Measurements from ENCODE around the gene ANKRD34A. TPM values are rescaled to one million over a fixed set of nuclear protein-coding genes. Genes with fewer than 3 reads are reported as not detected.
A peak's percentile ranks its signal among the peaks of the same experiment; 100 is the strongest.

The ANKRD34A gene
- total RNA-seq, 1 donor from 2014 or later, result 1.7 TPM

GRCh38 chr1:145997016-145997717 lies 32.8 kb upstream of the ANKRD34A start:
- Histone ChIP-seq H3K27me3 (no peaks in the 10 kb centered on the region), H3K9me3 (no peaks in the 10 kb centered on the region), H3K4me1 (peaks cover 64% of the 10 kb centered on the region), H3K4me3 (peak overlapping the region; percentile 83 to 89), H3K27ac (peak overlapping the region; percentile 96), H3K36me3 (peaks cover 19 to 37% of the 10 kb centered on the region in 2 donors)
- TF ChIP-seq CTCF (IDR thresholded peaks at IDR 0.05) (no peak), POLR2A (IDR thresholded peaks at IDR 0.05) (peak in 1 of 2 donors; percentile 62), POLR2AphosphoS5 (IDR thresholded peaks at IDR 0.05; ENCODE audit: insufficient read depth in 1 of 2, low read depth in 1 of 2) (peak in 1 of 2 donors; percentile 65)
- DNase-seq (ENCODE audit: extremely low spot score in 2 of 2), result no peak
- intact Hi-C loops (cut with DNase I), result loop anchor here (2.0 to 5.0 kb wide), 2 partner anchors 18 to 40 kb away; no protein-coding TSS in a partner anchor

- no peaks in the 10 kb centered on the region for H3K27me3 ChIP-seq
- peaks cover 19 to 40% of the 10 kb centered on the region in 2 donors for H3K36me3 ChIP-seq
- peak; percentile 99 to 100 for DNase-seq (ENCODE audit: extremely low spot score in 2 of 2)
- intact Hi-C loops (cut with DNase I), result loop anchor here (2.0 to 5.0 kb wide), 2 partner anchors 18 to 41 kb away; no protein-coding TSS in a partner anchor
- H3K4me3 ChIP-seq, result peak within 1 kb of the TSS; percentile 83 to 89
- TF ChIP-seq POLR2A (IDR thresholded peaks at IDR 0.05), result peak in 1 of 2 donors; percentile 94
- peak; percentile 99 to 100 for TF ChIP-seq POLR2AphosphoS5 (IDR thresholded peaks at IDR 0.05; ENCODE audit: insufficient read depth in 1 of 2, low read depth in 1 of 2)
- no peak for TF ChIP-seq CTCF (IDR thresholded peaks at IDR 0.05)
- peaks cover 63% of the 10 kb centered on the region for H3K4me1 ChIP-seq
- H3K9me3 ChIP-seq, result no peaks in the 10 kb centered on the region
- H3K27ac ChIP-seq, result peak within 1 kb of the TSS; percentile 96
Measured at GRCh38 chr1:145996433-145997015, 32.1 kb upstream of the ANKRD34A start, which contains the start of gene TXNIP. Gene TXNIP, minus strand, starts transcription at chr1:145996579. Its CDS starts 313 bp downstream, at chr1:145996266.

GRCh38 chr1:145995964-145996432 lies 31.6 kb upstream of the ANKRD34A start:
- DNase-seq (ENCODE audit: extremely low spot score in 2 of 2), result no peak

GRCh38 chr1:145995148-145995881 lies 30.9 kb upstream of the ANKRD34A start:
- intact Hi-C loops (cut with DNase I), result loop anchor here (5.0 kb wide), 1 partner anchor 42 kb away; no protein-coding TSS in a partner anchor
- H3K4me1 ChIP-seq, result peaks cover 52% of the 10 kb centered on the region
- no peak for DNase-seq (ENCODE audit: extremely low spot score in 2 of 2)

More at GRCh38 chr1:145995964-145996432, 31.6 kb upstream of the ANKRD34A start:
- TF ChIP-seq CTCF (IDR thresholded peaks at IDR 0.05) (no peak), POLR2A (IDR thresholded peaks at IDR 0.05) (no peak), POLR2AphosphoS5 (IDR thresholded peaks at IDR 0.05; ENCODE audit: insufficient read depth in 1 of 2, low read depth in 1 of 2) (no peak)
- Histone ChIP-seq H3K27ac (peak overlapping the region; percentile 96), H3K36me3 (peaks cover 19 to 40% of the 10 kb centered on the region in 2 donors), H3K4me3 (peak overlapping the region; percentile 83 to 89), H3K4me1 (peaks cover 58% of the 10 kb centered on the region), H3K9me3 (no peaks in the 10 kb centered on the region), H3K27me3 (no peaks in the 10 kb centered on the region)
- intact Hi-C loops (cut with DNase I), result loop anchor here (2.0 to 5.0 kb wide), 2 partner anchors 17 to 41 kb away; no protein-coding TSS in a partner anchor

More at GRCh38 chr1:145995148-145995881, 30.9 kb upstream of the ANKRD34A start:
- no peak for TF ChIP-seq POLR2AphosphoS5 (IDR thresholded peaks at IDR 0.05; ENCODE audit: insufficient read depth in 1 of 2, low read depth in 1 of 2)
- TF ChIP-seq POLR2A (IDR thresholded peaks at IDR 0.05), result no peak
- TF ChIP-seq CTCF (IDR thresholded peaks at IDR 0.05), result no peak
- Histone ChIP-seq H3K36me3 (peaks cover 19 to 40% of the 10 kb centered on the region in 2 donors), H3K27me3 (no peaks in the 10 kb centered on the region), H3K9me3 (no peaks in the 10 kb centered on the region), H3K4me3 (peak overlapping the region; percentile 83 to 89), H3K27ac (peak overlapping the region; percentile 96)

Data from vagina (tissue), 2 donors.